ENCODE data around the gene DHRS3.

DNA sequence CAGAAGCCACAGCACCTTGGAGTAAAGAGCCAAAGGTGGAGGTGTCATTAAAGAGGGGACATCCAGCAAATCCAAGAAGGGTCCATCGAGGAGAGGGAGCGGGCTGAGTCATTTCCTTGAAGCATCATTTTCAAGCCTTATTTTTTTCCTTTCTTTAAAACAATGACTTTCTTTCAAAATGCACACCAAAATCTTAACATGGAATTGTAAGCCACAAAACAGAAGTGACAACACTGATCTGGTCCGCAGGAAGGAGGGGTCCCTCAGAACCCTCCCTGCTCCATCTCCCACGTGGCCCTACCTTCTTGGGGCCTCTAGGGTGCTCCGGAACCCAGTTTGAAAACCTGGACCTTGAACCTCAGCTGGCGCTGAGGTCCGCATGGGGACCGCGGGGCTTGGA is 14.8 kb downstream of the DHRS3 start:
- TF ChIP-seq, protein P1, sequence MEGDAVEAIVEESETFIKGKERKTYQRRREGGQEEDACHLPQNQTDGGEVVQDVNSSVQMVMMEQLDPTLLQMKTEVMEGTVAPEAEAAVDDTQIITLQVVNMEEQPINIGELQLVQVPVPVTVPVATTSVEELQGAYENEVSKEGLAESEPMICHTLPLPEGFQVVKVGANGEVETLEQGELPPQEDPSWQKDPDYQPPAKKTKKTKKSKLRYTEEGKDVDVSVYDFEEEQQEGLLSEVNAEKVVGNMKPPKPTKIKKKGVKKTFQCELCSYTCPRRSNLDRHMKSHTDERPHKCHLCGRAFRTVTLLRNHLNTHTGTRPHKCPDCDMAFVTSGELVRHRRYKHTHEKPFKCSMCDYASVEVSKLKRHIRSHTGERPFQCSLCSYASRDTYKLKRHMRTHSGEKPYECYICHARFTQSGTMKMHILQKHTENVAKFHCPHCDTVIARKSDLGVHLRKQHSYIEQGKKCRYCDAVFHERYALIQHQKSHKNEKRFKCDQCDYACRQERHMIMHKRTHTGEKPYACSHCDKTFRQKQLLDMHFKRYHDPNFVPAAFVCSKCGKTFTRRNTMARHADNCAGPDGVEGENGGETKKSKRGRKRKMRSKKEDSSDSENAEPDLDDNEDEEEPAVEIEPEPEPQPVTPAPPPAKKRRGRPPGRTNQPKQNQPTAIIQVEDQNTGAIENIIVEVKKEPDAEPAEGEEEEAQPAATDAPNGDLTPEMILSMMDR (IDR thresholded peaks at IDR 0.05 in 2 of 3, conservative IDR thresholded peaks at IDR 0.05 in 1 of 3; ENCODE audit: borderline replicate concordance in 1 of 3, insufficient read depth in 1 of 3, low read depth in 2 of 3, low read length in 2 of 3): no peak
- no peak for TF ChIP-seq POLR2A (IDR thresholded peaks at IDR 0.05; ENCODE audit: borderline replicate concordance, extremely low read depth, insufficient read depth, insufficient read length)
- TF ChIP-seq YY1 (IDR thresholded peaks at IDR 0.05; ENCODE audit: extremely low read depth, insufficient replicate concordance, low read depth, low read length): no peak

Measured in HCT116 (cell line).